Endodermal cell (in vitro differentiated cells): Measurements from ENCODE around the gene HEBP2. TPM values are rescaled to one million over a fixed set of nuclear protein-coding genes. Genes with fewer than 3 reads are reported as not detected.

Source experiments
- DNase-seq: peaks from one replicate; pipeline ENCODE4 v3.0.0-alpha.2; 2017
- H3K27ac ChIP-seq: 2 replicates; pipeline ENCODE4 v1.5.1; 2013; ENCODE audit warnings: mild to moderate bottlenecking, low read depth, low read length, moderate library complexity
- H3K27me3 ChIP-seq: 2 replicates; pipeline ENCODE4 v1.6.1; 2013; ENCODE audit warnings: mild to moderate bottlenecking, low read length, moderate library complexity; ENCODE audit not compliant: insufficient read depth, control insufficient read depth, poor library complexity, severe bottlenecking
- H3K36me3 ChIP-seq: 2 replicates; pipeline ENCODE4 v1.7.0; 2013; ENCODE audit warnings: mild to moderate bottlenecking, low read length, moderate library complexity; ENCODE audit not compliant: control insufficient read depth, insufficient read depth
- H3K4me1 ChIP-seq: one replicate; pipeline ENCODE4 v1.7.0; 2013; ENCODE audit warnings: low read length; ENCODE audit not compliant: control insufficient read depth, insufficient read depth
- H3K4me3 ChIP-seq: 2 replicates; pipeline ENCODE4 v1.5.1; 2013; ENCODE audit warnings: mild to moderate bottlenecking, low read length, moderate library complexity
- H3K9ac ChIP-seq: 2 replicates; pipeline ENCODE4 v1.6.1; 2013; ENCODE audit warnings: mild to moderate bottlenecking, low read length, moderate library complexity; ENCODE audit not compliant: poor library complexity, severe bottlenecking; ENCODE audit errors: extremely low read depth
- H3K9me3 ChIP-seq: 2 replicates; pipeline ENCODE4 v1.6.1; 2013; ENCODE audit warnings: mild to moderate bottlenecking, low read length, moderate library complexity; ENCODE audit not compliant: control insufficient read depth
- H3K27ac Mint-ChIP-seq: 2 replicates; pipeline ENCODE4 v1.8.0; 2020; ENCODE audit warnings: mixed read lengths
- H3K27me3 Mint-ChIP-seq: 2 replicates; pipeline ENCODE4 v1.8.0; 2021; ENCODE audit warnings: mild to moderate bottlenecking, mixed read lengths; ENCODE audit not compliant: insufficient read depth
- H3K36me3 Mint-ChIP-seq: 2 replicates; pipeline ENCODE4 v1.8.0; 2020; ENCODE audit warnings: low read depth, mixed read lengths
- H3K4me1 Mint-ChIP-seq: 2 replicates; pipeline ENCODE4 v1.8.0; 2020; ENCODE audit warnings: mixed read lengths
- H3K4me3 Mint-ChIP-seq: 2 replicates; pipeline ENCODE4 v1.8.0; 2020; ENCODE audit warnings: mild to moderate bottlenecking, moderate library complexity, mixed read lengths
- H3K9me3 Mint-ChIP-seq: 2 replicates; pipeline ENCODE4 v1.8.0; 2020; ENCODE audit warnings: mild to moderate bottlenecking, mixed read lengths
- WGBS, 2 experiments: methylation state at CpG; one replicate each; pipeline versions ENCODE4 v1.1.5 to v1.1.7; 2013; ENCODE audit warnings: missing lambda C conversion rate in 2 of 2, mixed read lengths in 1 of 2; ENCODE audit not compliant: insufficient coverage in 1 of 2, insufficient read length in 1 of 2; 5-methylcytosine and 5-hydroxymethylcytosine counted together
- total RNA-seq, 2 donors: library from RNA; stranded (reverse); fragmentation: NEBNext Ultra II Directional in 1 of 2; extraction: Animal tissue kit (Norgen Biotek cat#: 25700) in 1 of 2; gene quantifications; 2 replicates in 1 of 2; 3 replicates in 1 of 2; pipeline ENCODE4 v1.2.1, GENCODE V29; 2021
- TF ChIP-seq, protein P1 (sequence below): fragments of 200-600 bp; sonication (generic); conservative IDR thresholded peaks from 2 replicates; pipeline ENCODE4 v1.5.0; 2021; ENCODE audit warnings: antibody characterized with exemption, mild to moderate bottlenecking

The HEBP2 gene
- total RNA-seq, 2 donors from 2014 or later = 53.9 to 95.7 TPM

DNA sequence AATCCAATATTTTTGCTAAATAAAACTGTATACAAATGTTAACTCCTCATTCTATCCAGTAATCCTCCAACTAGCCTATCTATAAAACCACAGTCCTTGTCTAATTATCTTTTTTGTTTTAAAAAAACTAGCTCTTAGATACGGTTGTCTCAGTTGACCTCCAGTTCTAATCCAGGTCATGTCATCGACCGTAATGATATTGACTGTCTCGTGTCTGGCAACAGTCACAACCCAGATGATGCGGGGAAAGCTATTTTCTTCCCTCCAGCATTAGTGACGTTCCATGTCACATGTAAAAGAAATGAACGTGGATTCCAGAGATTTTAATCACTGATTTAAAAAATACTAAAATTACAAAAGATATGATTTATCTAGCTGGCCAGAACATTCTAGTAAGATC is 35.5 kb downstream of the HEBP2 start:
- H3K27me3 ChIP-seq = no peaks in the 10 kb centered on the region
- Mint-ChIP-seq H3K9me3 (no peaks in the 10 kb centered on the region), H3K4me1 (no peaks in the 10 kb centered on the region), H3K36me3 (peaks cover 6% of the 10 kb centered on the region), H3K4me3 (no peak overlapping the region), H3K27me3 (no peaks in the 10 kb centered on the region), H3K27ac (no peak overlapping the region)
- H3K9ac ChIP-seq = no peak overlapping the region
- H3K9me3 ChIP-seq = no peaks in the 10 kb centered on the region
- no peak overlapping the region for H3K4me3 ChIP-seq
- H3K4me1 ChIP-seq = no peaks in the 10 kb centered on the region
- H3K36me3 ChIP-seq = peaks cover 24% of the 10 kb centered on the region
- H3K27ac ChIP-seq = no peak overlapping the region
- TF ChIP-seq, protein P1, sequence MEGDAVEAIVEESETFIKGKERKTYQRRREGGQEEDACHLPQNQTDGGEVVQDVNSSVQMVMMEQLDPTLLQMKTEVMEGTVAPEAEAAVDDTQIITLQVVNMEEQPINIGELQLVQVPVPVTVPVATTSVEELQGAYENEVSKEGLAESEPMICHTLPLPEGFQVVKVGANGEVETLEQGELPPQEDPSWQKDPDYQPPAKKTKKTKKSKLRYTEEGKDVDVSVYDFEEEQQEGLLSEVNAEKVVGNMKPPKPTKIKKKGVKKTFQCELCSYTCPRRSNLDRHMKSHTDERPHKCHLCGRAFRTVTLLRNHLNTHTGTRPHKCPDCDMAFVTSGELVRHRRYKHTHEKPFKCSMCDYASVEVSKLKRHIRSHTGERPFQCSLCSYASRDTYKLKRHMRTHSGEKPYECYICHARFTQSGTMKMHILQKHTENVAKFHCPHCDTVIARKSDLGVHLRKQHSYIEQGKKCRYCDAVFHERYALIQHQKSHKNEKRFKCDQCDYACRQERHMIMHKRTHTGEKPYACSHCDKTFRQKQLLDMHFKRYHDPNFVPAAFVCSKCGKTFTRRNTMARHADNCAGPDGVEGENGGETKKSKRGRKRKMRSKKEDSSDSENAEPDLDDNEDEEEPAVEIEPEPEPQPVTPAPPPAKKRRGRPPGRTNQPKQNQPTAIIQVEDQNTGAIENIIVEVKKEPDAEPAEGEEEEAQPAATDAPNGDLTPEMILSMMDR = no peak
- no peak for DNase-seq
- WGBS, 2 experiments = 93 to 95% methylated on average over 4 to 7 of the region's 7 CpGs

DNA sequence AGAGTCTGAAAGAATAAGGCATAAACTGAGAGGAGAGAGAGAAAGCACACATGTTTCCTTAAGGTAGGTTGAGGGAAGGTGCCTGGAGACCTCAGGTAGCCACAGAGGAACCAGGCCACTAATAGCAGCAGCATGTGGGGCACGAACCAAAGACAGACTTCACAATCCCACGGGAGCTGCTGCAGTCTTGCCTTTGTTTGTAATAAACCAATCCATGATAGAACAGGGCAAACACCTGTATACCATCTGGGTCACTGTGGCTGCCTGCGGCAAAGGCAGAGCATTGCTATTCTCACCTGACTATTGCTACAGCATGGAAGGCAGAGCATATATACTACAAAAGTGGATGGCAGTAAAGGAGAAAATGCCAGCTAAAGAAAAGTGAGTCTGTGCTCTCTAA is 36.3 kb downstream of the HEBP2 start:
- H3K36me3 ChIP-seq = peaks cover 29% of the 10 kb centered on the region
- peaks cover 6% of the 10 kb centered on the region for H3K36me3 Mint-ChIP-seq
- DNase-seq = no peak
- H3K9me3 ChIP-seq = no peaks in the 10 kb centered on the region
- H3K4me1 Mint-ChIP-seq = no peaks in the 10 kb centered on the region
- no peaks in the 10 kb centered on the region for H3K4me1 ChIP-seq
- no peak overlapping the region for H3K9ac ChIP-seq
- H3K27me3 Mint-ChIP-seq = no peaks in the 10 kb centered on the region
- H3K9me3 Mint-ChIP-seq = no peaks in the 10 kb centered on the region
- H3K27ac ChIP-seq = no peak overlapping the region
- TF ChIP-seq, protein P1 = no peak
- no peaks in the 10 kb centered on the region for H3K27me3 ChIP-seq
- H3K4me3 Mint-ChIP-seq = no peak overlapping the region
- 90 to 100% methylated on average over 1 to 3 of the region's 3 CpGs for WGBS, 2 experiments
- H3K4me3 ChIP-seq = no peak overlapping the region
- no peak overlapping the region for H3K27ac Mint-ChIP-seq

DNA sequence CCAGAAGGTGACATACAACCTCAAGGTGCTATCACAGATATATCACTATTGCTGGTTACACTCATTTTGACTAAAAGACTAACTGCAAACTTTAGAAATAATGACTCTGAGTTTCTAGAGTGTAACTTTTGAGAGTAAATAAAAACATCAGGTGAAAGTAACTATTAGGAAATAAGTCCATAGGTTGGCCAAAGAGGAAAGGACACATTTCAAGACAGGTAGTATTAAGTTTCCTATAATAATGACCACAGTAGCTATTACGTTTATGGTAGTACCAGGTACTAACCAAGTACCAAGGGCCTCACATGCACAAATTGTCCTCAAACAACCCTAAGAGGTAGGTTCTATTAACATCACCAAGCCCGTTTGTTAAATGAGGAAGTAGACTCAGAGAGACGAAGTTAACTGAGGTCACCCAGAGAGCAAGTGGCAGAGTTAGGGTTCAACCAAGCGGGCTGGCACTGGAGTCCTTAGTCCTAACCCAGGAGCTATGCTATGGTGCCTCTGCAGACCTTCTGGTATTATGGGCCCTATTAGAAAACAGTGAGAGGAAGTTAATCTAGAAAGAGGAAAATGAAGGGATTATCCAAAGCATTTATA is 36.8 kb downstream of the HEBP2 start:
- Histone ChIP-seq H3K9me3 (no peaks in the 10 kb centered on the region), H3K9ac (no peak overlapping the region), H3K36me3 (peaks cover 25% of the 10 kb centered on the region), H3K4me1 (no peaks in the 10 kb centered on the region), H3K27ac (no peak overlapping the region), H3K4me3 (no peak overlapping the region), H3K27me3 (no peaks in the 10 kb centered on the region)
- no peaks in the 10 kb centered on the region for H3K9me3 Mint-ChIP-seq
- no peak overlapping the region for H3K4me3 Mint-ChIP-seq
- TF ChIP-seq, protein P1 = no peak
- H3K27ac Mint-ChIP-seq = no peak overlapping the region
- H3K36me3 Mint-ChIP-seq = peaks cover 6% of the 10 kb centered on the region
- H3K27me3 Mint-ChIP-seq = no peaks in the 10 kb centered on the region
- no peaks in the 10 kb centered on the region for H3K4me1 Mint-ChIP-seq
- no peak for DNase-seq
- 88 to 90% methylated on average over 4 of the region's 4 CpGs for WGBS, 2 experiments
